Parathyroid adenoma (tissue), 2 donors: ENCODE measurements around the gene NCEH1.

Experiments
- H2AFZ ChIP-seq: fragments of 300-600 bp; sonication (generic); one replicate; pipeline ENCODE4 v1.7.0; 2017; ENCODE audit warnings: antibody characterized with exemption, mild to moderate bottlenecking
- H3K27ac ChIP-seq: fragments of 300-600 bp; sonication (generic); one replicate; pipeline ENCODE4 v1.7.0; 2017
- H3K27me3 ChIP-seq: fragments of 300-600 bp; sonication (generic); one replicate; pipeline ENCODE4 v1.7.0; 2017; ENCODE audit warnings: low read length; ENCODE audit not compliant: control insufficient read depth, insufficient read depth
- H3K36me3 ChIP-seq: fragments of 300-600 bp; sonication (generic); one replicate; pipeline ENCODE4 v1.7.0; 2017; ENCODE audit warnings: low read length; ENCODE audit not compliant: control insufficient read depth, insufficient read depth
- H3K4me1 ChIP-seq: fragments of 300-600 bp; sonication (generic); one replicate; pipeline ENCODE4 v1.7.0; 2017; ENCODE audit warnings: control low read depth
- H3K4me2 ChIP-seq: fragments of 300-600 bp; sonication (generic); one replicate; pipeline ENCODE4 v1.7.0; 2017; ENCODE audit warnings: low read length
- H3K4me3 ChIP-seq: fragments of 300-600 bp; sonication (generic); one replicate; pipeline ENCODE4 v1.7.0; 2017; ENCODE audit warnings: low read depth, low read length
- H3K79me2 ChIP-seq: fragments of 300-600 bp; sonication (generic); one replicate; pipeline ENCODE4 v1.7.0; 2017; ENCODE audit warnings: control low read depth
- H3K9ac ChIP-seq: fragments of 300-600 bp; sonication (generic); one replicate; pipeline ENCODE4 v1.7.0; 2017; ENCODE audit warnings: mild to moderate bottlenecking
- H3K9me3 ChIP-seq: fragments of 300-600 bp; sonication (generic); one replicate; pipeline ENCODE4 v1.7.0; 2017; ENCODE audit warnings: low read length; ENCODE audit not compliant: control insufficient read depth
- TF ChIP-seq, protein P1 (sequence below): fragments of 300-600 bp; sonication (generic); IDR thresholded peaks from one replicate; pipeline ENCODE4 v1.7.0; 2017; ENCODE audit warnings: antibody characterized with exemption, mild to moderate bottlenecking
- donor health status: primary hyperparathyroidism.

Gene NCEH1

DNA sequence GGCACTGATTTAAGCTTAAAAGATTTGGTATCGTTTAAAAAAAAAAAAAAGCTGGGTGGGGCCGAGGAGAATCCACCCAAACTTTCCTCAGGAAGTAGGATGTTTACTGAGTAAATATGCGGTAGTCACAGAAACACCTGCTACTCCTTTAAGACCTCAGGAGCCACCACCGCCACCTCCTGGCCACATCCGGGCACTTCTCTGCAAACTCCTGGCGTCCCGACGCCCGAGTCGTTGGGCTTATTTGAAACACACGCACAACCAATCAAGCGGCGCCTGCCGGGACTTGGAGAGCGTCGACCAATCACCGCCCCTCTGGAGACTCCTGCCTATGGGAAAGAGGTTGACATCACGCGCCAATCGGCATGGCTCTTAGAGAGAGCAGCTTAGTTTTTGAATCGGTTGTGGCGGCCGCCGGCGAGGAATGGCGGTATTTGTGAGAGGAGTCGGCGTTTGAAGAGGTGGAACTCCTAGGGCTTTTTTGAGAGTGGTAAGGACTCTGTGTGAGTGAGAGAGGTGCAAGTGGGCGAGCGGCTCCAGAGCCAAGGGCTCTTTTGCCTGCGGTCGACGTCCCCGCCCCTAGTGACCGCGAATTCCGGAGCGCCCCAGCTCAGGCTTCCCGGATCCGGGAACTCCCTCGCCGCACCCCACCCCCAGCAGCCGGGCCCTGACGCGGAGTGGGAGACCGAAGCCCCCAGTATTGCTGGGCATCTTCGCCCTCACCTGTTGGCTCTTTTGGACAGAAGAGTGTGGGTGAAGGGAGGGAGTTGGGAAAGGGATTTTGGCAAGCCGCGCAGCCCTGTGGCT lies 39.7 kb upstream of the NCEH1 start, which contains the start of gene ECT2:
Gene ECT2 (plus strand): TSS at position 359 of the 807 bp plus-strand sequence. CDS start 3,805 bp downstream, outside the sequence.
- Histone ChIP-seq H3K9ac (no peak within 1 kb of the TSS), H3K4me3 (peak within 1 kb of the TSS; percentile 78), H3K27me3 (no peaks in the 10 kb centered on the region), H3K27ac (peak within 1 kb of the TSS; percentile 67), H3K4me1 (no peaks in the 10 kb centered on the region), H2AFZ (peak within 1 kb of the TSS; percentile 89), H3K4me2 (peak within 1 kb of the TSS; percentile 100), H3K9me3 (no peaks in the 10 kb centered on the region), H3K36me3 (no peaks in the 10 kb centered on the region), H3K79me2 (no peaks in the 10 kb centered on the region)
- TF ChIP-seq, protein P1, sequence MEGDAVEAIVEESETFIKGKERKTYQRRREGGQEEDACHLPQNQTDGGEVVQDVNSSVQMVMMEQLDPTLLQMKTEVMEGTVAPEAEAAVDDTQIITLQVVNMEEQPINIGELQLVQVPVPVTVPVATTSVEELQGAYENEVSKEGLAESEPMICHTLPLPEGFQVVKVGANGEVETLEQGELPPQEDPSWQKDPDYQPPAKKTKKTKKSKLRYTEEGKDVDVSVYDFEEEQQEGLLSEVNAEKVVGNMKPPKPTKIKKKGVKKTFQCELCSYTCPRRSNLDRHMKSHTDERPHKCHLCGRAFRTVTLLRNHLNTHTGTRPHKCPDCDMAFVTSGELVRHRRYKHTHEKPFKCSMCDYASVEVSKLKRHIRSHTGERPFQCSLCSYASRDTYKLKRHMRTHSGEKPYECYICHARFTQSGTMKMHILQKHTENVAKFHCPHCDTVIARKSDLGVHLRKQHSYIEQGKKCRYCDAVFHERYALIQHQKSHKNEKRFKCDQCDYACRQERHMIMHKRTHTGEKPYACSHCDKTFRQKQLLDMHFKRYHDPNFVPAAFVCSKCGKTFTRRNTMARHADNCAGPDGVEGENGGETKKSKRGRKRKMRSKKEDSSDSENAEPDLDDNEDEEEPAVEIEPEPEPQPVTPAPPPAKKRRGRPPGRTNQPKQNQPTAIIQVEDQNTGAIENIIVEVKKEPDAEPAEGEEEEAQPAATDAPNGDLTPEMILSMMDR, result peak; percentile 85

DNA sequence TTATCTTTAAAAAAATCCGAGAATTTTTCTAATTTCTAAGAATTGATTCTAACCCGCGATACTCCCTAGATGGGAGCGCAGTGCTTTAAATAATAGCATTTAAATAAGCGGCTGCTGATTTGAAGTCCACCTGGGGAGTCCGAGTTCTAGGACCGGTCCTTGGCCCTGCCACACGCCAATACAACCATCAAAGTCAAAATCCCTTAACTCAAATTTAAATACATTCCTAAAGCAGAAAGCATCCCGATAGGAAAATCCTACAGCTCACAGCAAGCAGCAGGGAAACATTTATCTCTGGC lies 39.2 kb upstream of the NCEH1 start:
- H3K4me3 ChIP-seq, result peak overlapping the region; percentile 78
- peak overlapping the region; percentile 100 for H3K4me2 ChIP-seq
- no peaks in the 10 kb centered on the region for H3K79me2 ChIP-seq
- H3K36me3 ChIP-seq, result no peaks in the 10 kb centered on the region
- TF ChIP-seq, protein P1, result no peak
- H3K4me1 ChIP-seq, result no peaks in the 10 kb centered on the region
- peak overlapping the region; percentile 89 for H2AFZ ChIP-seq
- no peak overlapping the region for H3K9ac ChIP-seq
- no peaks in the 10 kb centered on the region for H3K9me3 ChIP-seq
- peak overlapping the region; percentile 67 for H3K27ac ChIP-seq
- no peaks in the 10 kb centered on the region for H3K27me3 ChIP-seq

DNA sequence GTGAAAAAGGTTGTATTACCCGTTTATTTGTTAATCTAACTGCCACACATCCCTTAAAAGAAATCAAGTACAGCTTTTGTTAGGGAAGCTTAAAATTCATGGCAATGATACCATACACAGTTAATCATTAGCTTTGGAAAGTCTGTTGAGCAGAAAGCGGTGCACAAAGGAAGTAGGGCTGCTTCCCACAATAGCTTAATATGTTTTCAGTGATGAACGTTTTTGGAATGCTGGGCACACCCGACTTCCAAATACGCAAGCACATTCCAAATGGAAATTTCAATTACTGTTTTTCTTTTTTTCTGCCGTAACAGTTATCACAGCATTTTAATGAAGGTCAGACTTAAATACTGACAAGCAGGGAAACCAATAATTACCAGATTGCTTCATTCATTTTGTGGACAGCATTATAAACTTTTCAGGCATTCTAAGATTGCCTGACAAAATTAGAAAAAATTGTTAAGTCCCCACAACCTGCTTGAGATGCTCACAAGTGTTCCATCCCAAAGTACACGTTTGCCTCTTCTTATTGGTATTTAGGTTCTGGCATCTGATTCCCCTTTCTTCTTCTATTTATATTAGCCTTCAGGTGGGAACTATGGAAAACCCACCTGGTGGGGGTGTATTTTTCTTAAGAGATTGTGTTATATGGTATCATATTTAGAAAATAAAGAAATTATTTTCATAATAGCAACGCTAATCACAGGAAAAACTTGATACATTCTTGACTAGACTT lies 38.5 kb upstream of the NCEH1 start:
- H2AFZ ChIP-seq, result peak overlapping the region; percentile 89
- no peak overlapping the region for H3K27ac ChIP-seq

DNA sequence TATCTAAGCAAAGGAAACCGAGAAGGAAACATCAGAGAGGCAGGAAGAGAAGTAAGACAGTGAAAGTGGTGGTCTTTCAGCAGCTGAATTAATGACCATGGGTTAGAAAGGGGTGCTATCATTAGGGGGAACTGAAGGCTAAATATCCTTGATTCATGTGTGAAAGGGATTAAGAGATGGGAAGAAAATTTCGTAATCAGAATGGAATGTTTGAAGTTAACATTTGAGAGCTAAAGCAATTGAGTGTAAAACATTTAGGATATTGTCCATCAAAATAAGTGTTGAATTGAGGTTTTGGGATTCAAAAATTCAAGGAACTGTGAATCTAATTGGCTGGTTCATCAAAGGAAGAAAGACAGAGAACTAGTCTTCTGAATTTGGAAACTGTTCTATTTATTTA lies 35.6 kb upstream of the NCEH1 start:
- TF ChIP-seq, protein P1, result no peak
- no peaks in the 10 kb centered on the region for H3K9me3 ChIP-seq
- H3K4me3 ChIP-seq, result no peak overlapping the region
- H3K27ac ChIP-seq, result no peak overlapping the region
- H3K4me2 ChIP-seq, result no peak overlapping the region
- no peaks in the 10 kb centered on the region for H3K27me3 ChIP-seq
- H3K79me2 ChIP-seq, result no peaks in the 10 kb centered on the region
- H2AFZ ChIP-seq, result no peak overlapping the region
- no peaks in the 10 kb centered on the region for H3K4me1 ChIP-seq
- no peak overlapping the region for H3K9ac ChIP-seq
- no peaks in the 10 kb centered on the region for H3K36me3 ChIP-seq

More for the DNA sequence above, 38.5 kb upstream of the NCEH1 start:
- no peak overlapping the region for H3K9ac ChIP-seq
- H3K4me1 ChIP-seq, result no peaks in the 10 kb centered on the region
- TF ChIP-seq, protein P1, result no peak
- H3K4me2 ChIP-seq, result peak overlapping the region; percentile 100
- H3K36me3 ChIP-seq, result no peaks in the 10 kb centered on the region
- no peaks in the 10 kb centered on the region for H3K9me3 ChIP-seq
- peak overlapping the region; percentile 78 for H3K4me3 ChIP-seq
- no peaks in the 10 kb centered on the region for H3K27me3 ChIP-seq
- no peaks in the 10 kb centered on the region for H3K79me2 ChIP-seq
